ENCODE results near the gene WDCP.

DNA sequence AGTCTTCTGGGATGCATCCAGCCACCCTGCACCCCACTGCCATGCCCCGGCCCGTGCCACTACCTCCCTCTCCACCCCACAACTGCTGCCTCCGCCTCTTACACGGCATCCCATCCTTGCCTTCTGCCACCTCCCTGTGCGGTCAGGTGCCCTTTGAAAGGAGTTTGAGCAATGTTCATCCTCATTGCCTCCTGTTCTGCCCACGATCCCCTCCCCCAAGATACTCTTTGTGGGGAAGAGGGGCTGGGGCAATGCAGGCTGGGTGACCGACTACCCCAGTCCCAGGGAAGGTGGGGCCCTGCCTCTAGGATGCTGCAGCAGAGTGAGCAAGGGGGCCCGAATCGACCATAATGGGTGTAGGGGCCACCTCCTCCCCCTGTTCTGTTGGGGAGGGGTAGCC is 28.9 kb downstream of the WDCP start:
- TF ChIP-seq MTA2 (IDR thresholded peaks at IDR 0.05; ENCODE audit: low read depth), result no peak
- no peak for TF ChIP-seq HDGF (IDR thresholded peaks at IDR 0.05)
- no peak for TF ChIP-seq KDM1A (IDR thresholded peaks at IDR 0.05; ENCODE audit: borderline replicate concordance)
- TF ChIP-seq CTCF (IDR thresholded peaks at IDR 0.05 in 2 of 3, conservative IDR thresholded peaks at IDR 0.05 in 1 of 3; ENCODE audit: control insufficient read depth in 2 of 3, extremely low read depth in 1 of 3, insufficient read depth in 1 of 3, low read depth in 3 of 3, low read length in 3 of 3), result no peak
- TF ChIP-seq DPF2 (IDR thresholded peaks at IDR 0.05), result no peak
- TF ChIP-seq, protein P1, sequence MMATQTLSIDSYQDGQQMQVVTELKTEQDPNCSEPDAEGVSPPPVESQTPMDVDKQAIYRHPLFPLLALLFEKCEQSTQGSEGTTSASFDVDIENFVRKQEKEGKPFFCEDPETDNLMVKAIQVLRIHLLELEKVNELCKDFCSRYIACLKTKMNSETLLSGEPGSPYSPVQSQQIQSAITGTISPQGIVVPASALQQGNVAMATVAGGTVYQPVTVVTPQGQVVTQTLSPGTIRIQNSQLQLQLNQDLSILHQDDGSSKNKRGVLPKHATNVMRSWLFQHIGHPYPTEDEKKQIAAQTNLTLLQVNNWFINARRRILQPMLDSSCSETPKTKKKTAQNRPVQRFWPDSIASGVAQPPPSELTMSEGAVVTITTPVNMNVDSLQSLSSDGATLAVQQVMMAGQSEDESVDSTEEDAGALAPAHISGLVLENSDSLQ (IDR thresholded peaks at IDR 0.05), result no peak
- no peak for TF ChIP-seq POLR2AphosphoS5 (IDR thresholded peaks at IDR 0.05; ENCODE audit: low read length)
- TF ChIP-seq SMAD1 (IDR thresholded peaks at IDR 0.05; ENCODE audit: low read depth, partially characterized antibody), result no peak
- TF ChIP-seq POLR2A (IDR thresholded peaks at IDR 0.05; ENCODE audit: low read depth, low read length), result no peak
- TF ChIP-seq MYC (IDR thresholded peaks at IDR 0.05; ENCODE audit: insufficient read depth, insufficient read length, insufficient replicate concordance, low read length, severe bottlenecking), result no peak
- TF ChIP-seq PBX3 (IDR thresholded peaks at IDR 0.05; ENCODE audit: insufficient replicate concordance, low read depth, low read length), result no peak
- TF ChIP-seq, protein P2, sequence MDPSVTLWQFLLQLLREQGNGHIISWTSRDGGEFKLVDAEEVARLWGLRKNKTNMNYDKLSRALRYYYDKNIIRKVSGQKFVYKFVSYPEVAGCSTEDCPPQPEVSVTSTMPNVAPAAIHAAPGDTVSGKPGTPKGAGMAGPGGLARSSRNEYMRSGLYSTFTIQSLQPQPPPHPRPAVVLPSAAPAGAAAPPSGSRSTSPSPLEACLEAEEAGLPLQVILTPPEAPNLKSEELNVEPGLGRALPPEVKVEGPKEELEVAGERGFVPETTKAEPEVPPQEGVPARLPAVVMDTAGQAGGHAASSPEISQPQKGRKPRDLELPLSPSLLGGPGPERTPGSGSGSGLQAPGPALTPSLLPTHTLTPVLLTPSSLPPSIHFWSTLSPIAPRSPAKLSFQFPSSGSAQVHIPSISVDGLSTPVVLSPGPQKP (IDR thresholded peaks at IDR 0.05; ENCODE audit: low read depth, low read length), result no peak

Data from GM12878 (cell line).